ENCODE data around the gene RFPL1. TPM values are rescaled to one million over a fixed set of nuclear protein-coding genes. Genes with fewer than 3 reads are reported as not detected.
"Not testable (repeated sequence)": the region's sequence is repeated elsewhere in the genome, so short reads cannot be mapped to it uniquely, and the experiment has no call there.

RFPL1 gene
- total RNA-seq, 1 experiment from 2014 or later, result not detected

GRCh38 chr22:29478326-29479276 is 40.2 kb downstream of the RFPL1 start:
- no peak for DNase-seq (ENCODE audit: low read depth)

DNA sequence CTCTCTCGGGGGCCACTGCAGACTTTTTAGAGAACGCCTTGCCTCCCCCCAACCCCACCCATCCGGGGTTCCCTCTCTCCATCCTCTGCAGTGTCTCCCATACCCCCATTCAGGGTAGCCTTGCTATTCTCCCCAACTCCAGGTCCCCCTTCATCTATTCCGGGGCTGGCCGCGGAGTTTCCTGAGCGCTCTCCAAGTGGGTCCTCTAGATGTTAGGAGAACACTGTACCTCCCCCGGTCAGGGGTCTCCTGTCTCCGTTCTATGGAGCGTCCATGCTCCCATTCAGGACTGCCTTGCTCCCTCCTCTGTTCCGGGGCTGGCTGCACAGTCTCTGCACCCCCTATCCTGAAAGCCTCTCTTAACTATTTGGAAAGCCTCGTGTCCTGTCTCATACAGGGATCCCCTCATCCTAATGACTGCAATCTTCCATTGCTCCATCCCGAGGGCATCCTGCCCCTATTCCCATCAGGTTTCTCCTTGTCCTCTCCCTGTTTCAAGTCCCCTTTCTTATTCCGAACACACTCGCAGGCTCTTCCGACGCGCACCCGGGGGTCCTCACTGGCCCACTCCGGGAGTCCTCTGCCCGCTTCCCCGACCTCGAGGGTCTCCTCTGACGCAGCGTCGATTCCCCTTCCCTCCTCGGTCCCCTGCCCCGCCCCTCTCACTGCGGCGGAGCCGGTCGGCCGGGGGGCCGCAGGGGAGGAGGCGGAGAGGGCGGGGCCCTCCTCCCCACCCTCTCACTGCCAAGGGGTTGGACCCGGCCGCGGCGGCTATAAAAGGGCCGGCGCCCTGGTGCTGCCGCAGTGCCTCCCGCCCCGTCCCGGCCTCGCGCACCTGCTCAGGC is 41.3 kb downstream of the RFPL1 start, which contains the start of gene NEFH:
TSS of gene NEFH (plus strand) at position 802 of the 845 bp plus-strand sequence. CDS start 45 bp downstream, outside the sequence.
- DNase-seq (ENCODE audit: low read depth), result no peak

DNA sequence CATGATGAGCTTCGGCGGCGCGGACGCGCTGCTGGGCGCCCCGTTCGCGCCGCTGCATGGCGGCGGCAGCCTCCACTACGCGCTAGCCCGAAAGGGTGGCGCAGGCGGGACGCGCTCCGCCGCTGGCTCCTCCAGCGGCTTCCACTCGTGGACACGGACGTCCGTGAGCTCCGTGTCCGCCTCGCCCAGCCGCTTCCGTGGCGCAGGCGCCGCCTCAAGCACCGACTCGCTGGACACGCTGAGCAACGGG is 41.8 kb downstream of the RFPL1 start:
- DNase-seq (ENCODE audit: low read depth), result no peak

DNA sequence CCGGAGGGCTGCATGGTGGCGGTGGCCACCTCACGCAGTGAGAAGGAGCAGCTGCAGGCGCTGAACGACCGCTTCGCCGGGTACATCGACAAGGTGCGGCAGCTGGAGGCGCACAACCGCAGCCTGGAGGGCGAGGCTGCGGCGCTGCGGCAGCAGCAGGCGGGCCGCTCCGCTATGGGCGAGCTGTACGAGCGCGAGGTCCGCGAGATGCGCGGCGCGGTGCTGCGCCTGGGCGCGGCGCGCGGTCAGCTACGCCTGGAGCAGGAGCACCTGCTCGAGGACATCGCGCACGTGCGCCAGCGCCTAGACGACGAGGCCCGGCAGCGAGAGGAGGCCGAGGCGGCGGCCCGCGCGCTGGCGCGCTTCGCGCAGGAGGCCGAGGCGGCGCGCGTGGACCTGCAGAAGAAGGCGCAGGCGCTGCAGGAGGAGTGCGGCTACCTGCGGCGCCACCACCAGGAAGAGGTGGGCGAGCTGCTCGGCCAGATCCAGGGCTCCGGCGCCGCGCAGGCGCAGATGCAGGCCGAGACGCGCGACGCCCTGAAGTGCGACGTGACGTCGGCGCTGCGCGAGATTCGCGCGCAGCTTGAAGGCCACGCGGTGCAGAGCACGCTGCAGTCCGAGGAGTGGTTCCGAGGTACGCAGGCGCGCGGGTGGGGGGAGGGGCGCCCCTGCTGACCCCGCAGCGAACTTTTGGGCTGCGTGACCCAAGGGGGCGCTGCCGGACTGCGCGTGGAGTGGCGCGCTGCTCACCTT is 42.3 kb downstream of the RFPL1 start:
- no peak for DNase-seq (ENCODE audit: low read depth)

DNA sequence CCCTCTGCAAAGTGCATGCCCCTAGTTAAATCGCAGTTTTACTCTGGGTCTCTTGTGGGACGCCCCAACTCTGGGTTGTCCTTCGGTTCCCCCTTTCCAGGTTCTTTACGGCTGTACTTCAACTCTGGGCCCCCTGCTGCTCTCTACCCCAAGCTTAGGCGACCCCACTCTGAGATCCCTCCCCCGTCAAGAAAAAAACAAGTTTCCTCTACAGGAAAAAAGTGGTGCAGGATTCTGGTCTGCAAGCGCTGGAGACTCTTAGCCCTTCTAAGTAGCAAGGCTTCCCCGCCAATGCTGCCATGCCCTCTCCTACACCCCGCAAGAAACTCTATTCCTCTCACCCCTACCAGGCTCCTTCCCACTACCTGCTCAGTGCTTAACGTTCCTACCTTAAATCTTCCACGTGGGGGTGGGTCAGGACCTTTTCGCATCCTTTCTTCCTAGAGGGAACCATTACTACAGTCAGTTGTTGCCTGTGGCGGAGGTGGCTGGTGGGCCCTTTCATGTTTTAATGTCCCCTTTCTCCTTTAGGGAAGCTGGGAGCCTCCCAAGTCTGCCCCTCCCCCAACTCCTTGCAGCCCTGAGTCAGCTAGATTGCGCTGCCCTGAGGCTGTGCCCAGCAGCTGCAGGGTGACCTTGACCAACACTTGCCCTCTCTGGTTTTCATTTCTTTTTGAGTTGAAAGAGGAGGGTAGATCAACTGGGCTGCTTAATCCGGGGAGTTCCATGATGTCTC is 43.0 kb downstream of the RFPL1 start:
- peak; percentile 32 for DNase-seq (ENCODE audit: low read depth)

- DNase-seq (ENCODE audit: low read depth), result no peak
These were observed 43.9 kb downstream of the RFPL1 start for GRCh38 chr22:29482253-29482652.

GRCh38 chr22:29482726-29483125 is 44.3 kb downstream of the RFPL1 start:
- no peak for DNase-seq (ENCODE audit: low read depth)

- DNase-seq (ENCODE audit: low read depth), result no peak
These were observed 44.9 kb downstream of the RFPL1 start for GRCh38 chr22:29483254-29483653.

DNA sequence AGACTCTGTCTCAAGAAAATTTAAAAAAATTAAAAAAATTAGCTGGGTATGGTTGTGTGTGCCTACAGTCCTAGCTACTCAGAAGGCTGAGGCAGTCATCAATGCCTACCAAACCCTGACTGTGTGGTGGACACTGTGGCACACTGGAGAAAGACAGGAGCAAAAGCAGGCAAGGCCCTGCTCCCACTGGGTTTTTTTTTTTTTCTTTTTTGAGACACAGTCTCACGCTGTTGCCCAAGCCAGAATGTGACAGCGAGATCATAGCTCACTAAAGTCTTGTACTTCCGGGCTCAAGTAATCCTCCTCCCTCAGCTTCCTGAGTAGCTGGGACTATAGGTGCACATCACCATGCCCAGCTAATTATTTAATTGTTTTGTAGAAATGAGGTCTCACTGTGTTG is 46.3 kb downstream of the RFPL1 start:
- no peak for DNase-seq (ENCODE audit: low read depth)

DNA sequence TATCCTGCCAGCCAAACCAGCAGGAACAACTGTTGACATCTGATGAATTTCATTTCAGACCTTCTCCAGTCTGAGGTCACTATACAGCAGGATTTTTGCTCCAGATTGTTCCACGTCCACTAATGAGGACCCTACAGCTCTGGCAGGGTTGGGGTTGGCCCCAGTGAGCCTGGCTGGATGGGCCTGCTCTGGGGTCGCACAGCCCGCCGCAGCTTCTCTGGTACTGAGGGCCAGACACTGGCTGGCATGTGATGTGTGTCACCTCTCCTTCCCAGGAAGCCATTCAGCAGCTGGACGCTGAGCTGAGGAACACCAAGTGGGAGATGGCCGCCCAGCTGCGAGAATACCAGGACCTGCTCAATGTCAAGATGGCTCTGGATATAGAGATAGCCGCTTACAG is 47.1 kb downstream of the RFPL1 start:
- no peak for DNase-seq (ENCODE audit: low read depth)

DNA sequence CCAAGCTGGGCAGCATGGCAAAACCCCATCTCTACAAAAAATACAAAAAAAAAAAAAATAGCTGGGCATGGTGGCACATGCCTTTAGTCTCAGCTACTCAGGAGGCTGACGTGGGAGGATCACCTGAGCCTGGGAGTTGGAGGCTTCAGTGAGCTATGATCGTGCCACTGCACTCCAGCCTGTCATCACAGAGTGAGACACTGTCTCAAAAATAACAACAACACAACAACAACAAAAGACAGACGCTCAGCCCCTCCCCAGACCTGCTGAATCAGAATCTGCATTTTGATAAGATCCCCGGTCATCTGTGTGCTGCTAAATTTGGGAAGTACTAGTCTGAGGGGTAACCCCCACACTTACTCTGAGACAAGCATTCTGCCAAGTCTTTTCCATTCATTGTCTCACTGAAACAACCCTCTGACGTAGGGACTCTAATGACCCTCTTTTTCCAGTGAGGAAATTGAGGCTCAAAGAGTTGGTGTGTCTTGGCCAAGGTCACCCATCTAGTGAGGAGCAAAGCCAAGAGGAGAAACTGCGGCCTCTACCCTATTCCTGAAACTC is 49.1 kb downstream of the RFPL1 start:
- no peak for DNase-seq (ENCODE audit: low read depth)

DNA sequence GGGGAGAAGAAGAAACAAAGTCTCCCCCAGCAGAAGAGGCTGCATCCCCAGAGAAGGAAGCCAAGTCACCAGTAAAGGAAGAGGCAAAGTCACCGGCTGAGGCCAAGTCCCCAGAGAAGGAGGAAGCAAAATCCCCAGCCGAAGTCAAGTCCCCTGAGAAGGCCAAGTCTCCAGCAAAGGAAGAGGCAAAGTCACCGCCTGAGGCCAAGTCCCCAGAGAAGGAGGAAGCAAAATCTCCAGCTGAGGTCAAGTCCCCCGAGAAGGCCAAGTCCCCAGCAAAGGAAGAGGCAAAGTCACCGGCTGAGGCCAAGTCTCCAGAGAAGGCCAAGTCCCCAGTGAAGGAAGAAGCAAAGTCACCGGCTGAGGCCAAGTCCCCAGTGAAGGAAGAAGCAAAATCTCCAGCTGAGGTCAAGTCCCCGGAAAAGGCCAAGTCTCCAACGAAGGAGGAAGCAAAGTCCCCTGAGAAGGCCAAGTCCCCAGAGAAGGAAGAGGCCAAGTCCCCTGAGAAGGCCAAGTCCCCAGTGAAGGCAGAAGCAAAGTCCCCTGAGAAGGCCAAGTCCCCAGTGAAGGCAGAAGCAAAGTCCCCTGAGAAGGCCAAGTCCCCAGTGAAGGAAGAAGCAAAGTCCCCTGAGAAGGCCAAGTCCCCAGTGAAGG is 50.9 kb downstream of the RFPL1 start:
- not testable (repeated sequence) for DNase-seq (ENCODE audit: low read depth)

GRCh38 chr22:29491012-29491411 is 52.6 kb downstream of the RFPL1 start:
- DNase-seq (ENCODE audit: low read depth), result no peak

Other genes with a start within 250 kb of the RFPL1 start
- 0.07 TPM in 1 of 2 replicates, not detected in the other for gene EMID1, start 232.7 kb upstream of the RFPL1 start, total RNA-seq (2014; rRNA removed; shearing (Covaris generic))
- gene RHBDD3, start 170.6 kb upstream of the RFPL1 start, total RNA-seq (2014; rRNA removed; shearing (Covaris generic)), result 17.7 and 33.1 TPM in 2 replicates
- 179 and 188 TPM in 2 replicates for gene EWSR1, start 170.3 kb upstream of the RFPL1 start, total RNA-seq (2014; rRNA removed; shearing (Covaris generic))
- gene GAS2L1, start 131.9 kb upstream of the RFPL1 start, total RNA-seq (2014; rRNA removed; shearing (Covaris generic)), result 10.2 and 17.2 TPM in 2 replicates
- 0.07 TPM in 1 of 2 replicates, not detected in the other for gene RASL10A, start 122.9 kb upstream of the RFPL1 start, total RNA-seq (2014; rRNA removed; shearing (Covaris generic))
- gene AP1B1, start 50.0 kb upstream of the RFPL1 start, total RNA-seq (2014; rRNA removed; shearing (Covaris generic)), result 33.8 and 65.6 TPM in 2 replicates
- not detected in 2 replicates for gene NEFH, start 41.6 kb downstream of the RFPL1 start, total RNA-seq (2014; rRNA removed; shearing (Covaris generic))
- 22.3 and 30.5 TPM in 2 replicates for gene THOC5, start 115.2 kb downstream of the RFPL1 start, total RNA-seq (2014; rRNA removed; shearing (Covaris generic))
- gene NIPSNAP1, start 142.5 kb downstream of the RFPL1 start, total RNA-seq (2014; rRNA removed; shearing (Covaris generic)), result 67.4 and 71.3 TPM in 2 replicates
- gene NF2, start 165.1 kb downstream of the RFPL1 start, total RNA-seq (2014; rRNA removed; shearing (Covaris generic)), result 50.5 and 86.0 TPM in 2 replicates